ENCODE data around the gene C8B.

DNA sequence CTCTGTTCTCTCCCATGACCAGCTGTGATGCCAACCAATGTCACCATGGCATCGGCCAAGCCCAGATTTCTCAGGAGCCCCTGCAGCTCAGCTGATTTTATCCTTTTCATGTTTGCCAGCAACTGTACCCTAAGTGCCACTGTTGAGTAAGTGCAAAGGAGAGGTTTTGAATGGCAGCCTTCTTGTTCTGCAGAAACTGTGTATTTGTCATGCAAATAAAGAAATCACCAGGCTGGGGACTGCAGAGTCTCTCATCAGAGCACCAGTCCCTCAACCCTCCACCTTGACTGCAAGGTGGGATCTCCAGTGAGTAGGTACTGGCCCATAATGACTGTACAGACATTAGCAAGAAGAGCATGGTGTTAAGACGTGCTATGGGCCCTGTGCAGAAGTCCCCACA, 26.6 kb downstream of the C8B start:
- TF ChIP-seq POLR2AphosphoS5 (IDR thresholded peaks at IDR 0.05; ENCODE audit: low read depth, low read length) (no peak), FOXP2 (optimal IDR thresholded peaks at IDR 0.05; ENCODE audit: borderline replicate concordance, extremely low read depth, extremely low read length, insufficient read depth) (no peak), TAF1 (IDR thresholded peaks at IDR 0.05; ENCODE audit: borderline replicate concordance, insufficient read depth, low read length) (no peak), SIN3A (IDR thresholded peaks at IDR 0.05; ENCODE audit: borderline replicate concordance, insufficient read depth, low read length) (no peak)
- TF ChIP-seq, protein P1, sequence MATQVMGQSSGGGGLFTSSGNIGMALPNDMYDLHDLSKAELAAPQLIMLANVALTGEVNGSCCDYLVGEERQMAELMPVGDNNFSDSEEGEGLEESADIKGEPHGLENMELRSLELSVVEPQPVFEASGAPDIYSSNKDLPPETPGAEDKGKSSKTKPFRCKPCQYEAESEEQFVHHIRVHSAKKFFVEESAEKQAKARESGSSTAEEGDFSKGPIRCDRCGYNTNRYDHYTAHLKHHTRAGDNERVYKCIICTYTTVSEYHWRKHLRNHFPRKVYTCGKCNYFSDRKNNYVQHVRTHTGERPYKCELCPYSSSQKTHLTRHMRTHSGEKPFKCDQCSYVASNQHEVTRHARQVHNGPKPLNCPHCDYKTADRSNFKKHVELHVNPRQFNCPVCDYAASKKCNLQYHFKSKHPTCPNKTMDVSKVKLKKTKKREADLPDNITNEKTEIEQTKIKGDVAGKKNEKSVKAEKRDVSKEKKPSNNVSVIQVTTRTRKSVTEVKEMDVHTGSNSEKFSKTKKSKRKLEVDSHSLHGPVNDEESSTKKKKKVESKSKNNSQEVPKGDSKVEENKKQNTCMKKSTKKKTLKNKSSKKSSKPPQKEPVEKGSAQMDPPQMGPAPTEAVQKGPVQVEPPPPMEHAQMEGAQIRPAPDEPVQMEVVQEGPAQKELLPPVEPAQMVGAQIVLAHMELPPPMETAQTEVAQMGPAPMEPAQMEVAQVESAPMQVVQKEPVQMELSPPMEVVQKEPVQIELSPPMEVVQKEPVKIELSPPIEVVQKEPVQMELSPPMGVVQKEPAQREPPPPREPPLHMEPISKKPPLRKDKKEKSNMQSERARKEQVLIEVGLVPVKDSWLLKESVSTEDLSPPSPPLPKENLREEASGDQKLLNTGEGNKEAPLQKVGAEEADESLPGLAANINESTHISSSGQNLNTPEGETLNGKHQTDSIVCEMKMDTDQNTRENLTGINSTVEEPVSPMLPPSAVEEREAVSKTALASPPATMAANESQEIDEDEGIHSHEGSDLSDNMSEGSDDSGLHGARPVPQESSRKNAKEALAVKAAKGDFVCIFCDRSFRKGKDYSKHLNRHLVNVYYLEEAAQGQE (IDR thresholded peaks at IDR 0.05; ENCODE audit: insufficient read depth in 1 of 2, low read depth in 2 of 2, low read length in 2 of 2), result no peak
